Activated naive CD4-positive, alpha-beta T cell treated with anti-CD3 and anti-CD28 coated beads, Interleukin-2, amount 50 U/mL, for 72 hours (primary cell): Measurements from ENCODE around the gene ST3GAL4. TPM values are rescaled to one million over a fixed set of nuclear protein-coding genes. Genes with fewer than 3 reads are reported as not detected.
"Not testable (repeated sequence)": the region's sequence is repeated elsewhere in the genome, so short reads cannot be mapped to it uniquely, and the experiment has no call there.

ENCODE experiments used
- ATAC-seq, 2 donors: fragments of 150-1000 bp; cut with Tn5 transposase; 2 replicates each; pipeline ENCODE4 v1.10.0; 2021; ENCODE audit warnings: mild to moderate bottlenecking in 2 of 2, moderate library complexity in 2 of 2
- DNase-seq, 2 donors: peaks; one replicate each; pipeline ENCODE4 v3.0.0; 2021 to 2022; ENCODE audit warnings: low spot score in 2 of 2
- H3K27ac Mint-ChIP-seq, 2 donors: one replicate each; pipeline ENCODE4 v1.8.0; 2022; ENCODE audit warnings: mild to moderate bottlenecking in 2 of 2, mixed read lengths in 2 of 2
- H3K36me3 Mint-ChIP-seq, 2 donors: one replicate each; pipeline ENCODE4 v1.8.0; 2022; ENCODE audit warnings: mixed read lengths in 2 of 2
- H3K9me3 Mint-ChIP-seq, 2 donors: one replicate each; pipeline ENCODE4 v1.8.0; 2022; ENCODE audit warnings: mixed read lengths in 2 of 2
- total RNA-seq, 2 donors: library from RNA; stranded (reverse); gene quantifications; one replicate each; pipeline ENCODE4 v1.2.3, GENCODE V29; 2022

The ST3GAL4 gene
- total RNA-seq, 2 donors from 2014 or later: 7.2 to 10.5 TPM

GRCh38 chr11:126366064-126366822 is 10.8 kb downstream of the ST3GAL4 start:
- no peak for ATAC-seq
- DNase-seq: no peak
- no peaks in the 10 kb centered on the region for H3K36me3 Mint-ChIP-seq
- no peaks in the 10 kb centered on the region for H3K9me3 Mint-ChIP-seq
- H3K27ac Mint-ChIP-seq: peak overlapping the region; percentile 70 to 79

GRCh38 chr11:126366823-126367654 is 11.6 kb downstream of the ST3GAL4 start:
- not testable (repeated sequence) for H3K9me3 Mint-ChIP-seq, H3K36me3 Mint-ChIP-seq
- H3K27ac Mint-ChIP-seq: peak overlapping the region in 1 of 2 donors; percentile 79
- ATAC-seq: peak in 1 of 2 donors; percentile 46
- DNase-seq: peak in 1 of 2 donors; percentile 33

- not testable (repeated sequence) for H3K9me3 Mint-ChIP-seq, ATAC-seq, DNase-seq, H3K27ac Mint-ChIP-seq, H3K36me3 Mint-ChIP-seq
Observed at GRCh38 chr11:126367806-126368205, 12.3 kb downstream of the ST3GAL4 start.

GRCh38 chr11:126368336-126369119 is 13.0 kb downstream of the ST3GAL4 start:
- not testable (repeated sequence) for H3K36me3 Mint-ChIP-seq, DNase-seq, H3K27ac Mint-ChIP-seq, H3K9me3 Mint-ChIP-seq
- peak in 1 of 2 donors; percentile 32 for ATAC-seq

- no peaks in the 10 kb centered on the region for H3K36me3 Mint-ChIP-seq
- ATAC-seq (no peak), DNase-seq (no peak)
- H3K27ac Mint-ChIP-seq: no peak overlapping the region
- H3K9me3 Mint-ChIP-seq: no peaks in the 10 kb centered on the region
Observed at GRCh38 chr11:126370016-126370415, 14.5 kb downstream of the ST3GAL4 start.

GRCh38 chr11:126371595-126371994 is 16.1 kb downstream of the ST3GAL4 start:
- Mint-ChIP-seq H3K27ac (no peak overlapping the region), H3K9me3 (no peaks in the 10 kb centered on the region), H3K36me3 (no peaks in the 10 kb centered on the region)
- no peak for ATAC-seq
- no peak for DNase-seq

- not testable (repeated sequence) for ATAC-seq, H3K36me3 Mint-ChIP-seq, H3K27ac Mint-ChIP-seq, H3K9me3 Mint-ChIP-seq
- peak in 1 of 2 donors; percentile 16 for DNase-seq
Observed at GRCh38 chr11:126373389-126374066, 18.0 kb downstream of the ST3GAL4 start.

- not testable (repeated sequence) for H3K9me3 Mint-ChIP-seq, ATAC-seq, H3K36me3 Mint-ChIP-seq, H3K27ac Mint-ChIP-seq
- DNase-seq: peak in 1 of 2 donors; percentile 18
Observed at GRCh38 chr11:126374562-126375300, 19.2 kb downstream of the ST3GAL4 start.

- H3K36me3 Mint-ChIP-seq: no peaks in the 10 kb centered on the region
- ATAC-seq: no peak
- H3K9me3 Mint-ChIP-seq: no peaks in the 10 kb centered on the region
- H3K27ac Mint-ChIP-seq: no peak overlapping the region
- no peak for DNase-seq
Observed at GRCh38 chr11:126375726-126376125, 20.2 kb downstream of the ST3GAL4 start.

GRCh38 chr11:126378763-126379162 is 23.3 kb downstream of the ST3GAL4 start:
- no peak for ATAC-seq
- H3K36me3 Mint-ChIP-seq: no peaks in the 10 kb centered on the region
- no peaks in the 10 kb centered on the region for H3K9me3 Mint-ChIP-seq

GRCh38 chr11:126380909-126381308 is 25.4 kb downstream of the ST3GAL4 start:
- Mint-ChIP-seq H3K36me3 (no peaks in the 10 kb centered on the region), H3K27ac (no peak overlapping the region), H3K9me3 (no peaks in the 10 kb centered on the region)
- ATAC-seq (no peak), DNase-seq (no peak)

More at GRCh38 chr11:126378763-126379162, 23.3 kb downstream of the ST3GAL4 start:
- DNase-seq: no peak
- H3K27ac Mint-ChIP-seq: peak overlapping the region in 1 of 2 donors; percentile 30

- DNase-seq, H3K9me3 Mint-ChIP-seq, H3K27ac Mint-ChIP-seq, ATAC-seq, H3K36me3 Mint-ChIP-seq: not testable (repeated sequence)
Observed at GRCh38 chr11:126381960-126382359, 26.5 kb downstream of the ST3GAL4 start.

GRCh38 chr11:126382641-126383040 is 27.2 kb downstream of the ST3GAL4 start:
- not testable (repeated sequence) for DNase-seq, H3K9me3 Mint-ChIP-seq, H3K36me3 Mint-ChIP-seq, H3K27ac Mint-ChIP-seq, ATAC-seq

- Mint-ChIP-seq H3K27ac (no peak overlapping the region), H3K9me3 (no peaks in the 10 kb centered on the region), H3K36me3 (no peaks in the 10 kb centered on the region)
- DNase-seq: no peak
- no peak for ATAC-seq
Observed at GRCh38 chr11:126383339-126384335, 28.2 kb downstream of the ST3GAL4 start.
